NB4 (cell line): ENCODE data around the gene FST.

Source experiments
- CTCF ChIP-seq: IDR thresholded peaks from one replicate; pipeline ENCODE4 v1.5.1; 2012; ENCODE audit warnings: low read depth, low read length
- MAX ChIP-seq: IDR thresholded peaks from 2 replicates; pipeline ENCODE4 v1.6.1; 2011; ENCODE audit warnings: low read depth, low read length
- MYC ChIP-seq: IDR thresholded peaks from 2 replicates; pipeline ENCODE4 v1.6.1; 2011; ENCODE audit warnings: low read depth, low read length
- POLR2A ChIP-seq: IDR thresholded peaks from 2 replicates; pipeline ENCODE4 v1.6.1; 2011; ENCODE audit warnings: mild to moderate bottlenecking; ENCODE audit not compliant: insufficient read length; ENCODE audit errors: extremely low read depth

GRCh38 chr5:53472279-53472678 lies 8.2 kb upstream of the FST start:
- TF ChIP-seq POLR2A (no peak), CTCF (no peak), MAX (no peak), MYC (no peak)
